SK-N-SH (cell line): ENCODE results near the gene C12orf43.

ENCODE experiments used
- CHD2 ChIP-seq: fragments of 150-350 bp; IDR thresholded peaks from 2 replicates; pipeline ENCODE4 v1.6.1; 2018; ENCODE audit warnings: low read length; ENCODE audit not compliant: partially characterized antibody
- JUND ChIP-seq: IDR thresholded peaks from 2 replicates; pipeline ENCODE4 v1.4.0; 2012
- MXI1 ChIP-seq: IDR thresholded peaks from 2 replicates; pipeline ENCODE4 v1.6.1; 2012; ENCODE audit warnings: mild to moderate bottlenecking, low read depth, low read length, improper control_type of control experiment
- POLR2AphosphoS5 ChIP-seq: IDR thresholded peaks from 2 replicates; pipeline ENCODE4 v1.6.1; 2012; ENCODE audit warnings: low read depth, low read length
- TF ChIP-seq, protein P1 (sequence below): fragments of 200-600 bp; sonication (generic); IDR thresholded peaks from 2 replicates; pipeline ENCODE4 v1.6.1; 2017; ENCODE audit warnings: antibody characterized with exemption, mild to moderate bottlenecking, moderate library complexity

DNA sequence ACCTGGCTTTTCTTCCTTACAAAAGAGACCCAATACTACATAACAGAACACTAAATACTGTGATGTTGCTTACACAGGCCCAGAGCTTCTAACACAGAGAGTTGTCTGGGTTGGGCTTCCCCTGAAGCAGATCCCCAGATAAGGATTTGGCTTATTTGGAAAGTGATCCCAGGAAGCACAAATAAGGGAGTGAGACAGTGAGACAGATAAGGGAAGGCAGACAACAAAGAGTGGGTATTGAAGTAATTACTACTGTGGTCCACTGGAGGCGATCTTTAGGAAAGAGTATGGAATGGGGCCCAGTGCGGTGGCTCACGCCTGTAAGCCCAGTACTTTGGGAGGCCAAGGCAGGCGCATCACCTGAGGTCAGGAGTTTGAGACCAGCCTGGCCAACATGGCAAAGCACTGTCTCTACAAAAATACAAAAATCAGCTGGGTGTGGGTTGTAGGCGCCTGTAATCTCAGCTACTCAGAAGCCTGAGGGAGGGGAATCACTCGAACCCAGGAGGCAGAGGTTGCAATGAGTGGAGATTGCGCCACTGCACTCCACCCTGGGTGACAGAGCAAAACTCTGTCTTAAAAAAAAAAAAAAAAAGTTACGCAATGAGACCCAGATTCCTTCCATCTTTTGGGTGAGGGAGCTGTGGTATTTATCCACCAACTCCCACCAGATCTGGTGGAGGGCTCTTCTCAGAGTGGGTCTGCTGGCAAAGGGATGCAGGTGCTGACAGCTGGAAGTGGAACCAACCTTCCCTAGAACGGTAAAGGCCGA is 10.2 kb upstream of the C12orf43 start:
- TF ChIP-seq JUND = no peak
- no peak for TF ChIP-seq POLR2AphosphoS5
- TF ChIP-seq, protein P1, sequence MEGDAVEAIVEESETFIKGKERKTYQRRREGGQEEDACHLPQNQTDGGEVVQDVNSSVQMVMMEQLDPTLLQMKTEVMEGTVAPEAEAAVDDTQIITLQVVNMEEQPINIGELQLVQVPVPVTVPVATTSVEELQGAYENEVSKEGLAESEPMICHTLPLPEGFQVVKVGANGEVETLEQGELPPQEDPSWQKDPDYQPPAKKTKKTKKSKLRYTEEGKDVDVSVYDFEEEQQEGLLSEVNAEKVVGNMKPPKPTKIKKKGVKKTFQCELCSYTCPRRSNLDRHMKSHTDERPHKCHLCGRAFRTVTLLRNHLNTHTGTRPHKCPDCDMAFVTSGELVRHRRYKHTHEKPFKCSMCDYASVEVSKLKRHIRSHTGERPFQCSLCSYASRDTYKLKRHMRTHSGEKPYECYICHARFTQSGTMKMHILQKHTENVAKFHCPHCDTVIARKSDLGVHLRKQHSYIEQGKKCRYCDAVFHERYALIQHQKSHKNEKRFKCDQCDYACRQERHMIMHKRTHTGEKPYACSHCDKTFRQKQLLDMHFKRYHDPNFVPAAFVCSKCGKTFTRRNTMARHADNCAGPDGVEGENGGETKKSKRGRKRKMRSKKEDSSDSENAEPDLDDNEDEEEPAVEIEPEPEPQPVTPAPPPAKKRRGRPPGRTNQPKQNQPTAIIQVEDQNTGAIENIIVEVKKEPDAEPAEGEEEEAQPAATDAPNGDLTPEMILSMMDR = peak; percentile 29; the same call in 1 of the 2 replicates
- no peak for TF ChIP-seq CHD2
- no peak for TF ChIP-seq MXI1
